K562 (cell line): Measurements from ENCODE around the gene TNNT2. TPM values are rescaled to one million over a fixed set of nuclear protein-coding genes. Genes with fewer than 3 reads are reported as not detected.

ENCODE experiments used
- ASH1L ChIP-seq: fragments of 450-650 bp; IDR thresholded peaks from 2 replicates; pipeline ENCODE4 v1.6.1; 2018; ENCODE audit warnings: borderline replicate concordance, mild to moderate bottlenecking, low read depth; ENCODE audit not compliant: partially characterized antibody
- CEBPG ChIP-seq, 3 experiments: fragments of 200-800 bp in 1 of 3; sonication (Bioruptor generic) in 1 of 3; sonication (generic) in 1 of 3; formaldehyde crosslinking in 1 of 3; IDR thresholded peaks in 2 of 3; conservative IDR thresholded peaks in 1 of 3; 2 replicates each; pipeline versions ENCODE4 v1.6.1 to v1.8.0; 2016 to 2022; ENCODE audit warnings: missing compliant biosample characterization in 2 of 3, missing genetic modification characterization in 2 of 3, mild to moderate bottlenecking in 1 of 3, missing genetic modification reagents in 1 of 3
- EZH2 ChIP-seq: IDR thresholded peaks from 2 replicates; pipeline ENCODE4 v1.6.1; 2012; ENCODE audit warnings: low read depth, mild to moderate bottlenecking, inconsistent platforms, low read length, borderline replicate concordance
- HDAC1 ChIP-seq, 2 experiments: fragments of 450-650 bp; IDR thresholded peaks; 2 replicates each; pipeline ENCODE4 v1.6.1; 2016 to 2017; ENCODE audit warnings: inconsistent platforms in 1 of 2, mild to moderate bottlenecking in 1 of 2, moderate library complexity in 1 of 2
- MCM5 ChIP-seq: fragments of 450-650 bp; IDR thresholded peaks from 2 replicates; pipeline ENCODE4 v1.6.1; 2016; ENCODE audit warnings: low read depth
- NCOA1 ChIP-seq: fragments of 450-650 bp; IDR thresholded peaks from 2 replicates; pipeline ENCODE4 v1.6.1; 2016; ENCODE audit warnings: low read depth
- PATZ1 ChIP-seq: fragments of 250-450 bp; sonication (Bioruptor Pico); IDR thresholded peaks from 2 replicates; pipeline ENCODE4 v1.5.0; 2020; ENCODE audit warnings: mild to moderate bottlenecking, borderline replicate concordance
- SOX6 ChIP-seq: fragments of 450-650 bp; IDR thresholded peaks from 2 replicates; pipeline ENCODE4 v1.6.1; 2014; ENCODE audit warnings: mild to moderate bottlenecking
- ZEB2 ChIP-seq: fragments of 450-650 bp; IDR thresholded peaks from 2 replicates; pipeline ENCODE4 v1.6.1; 2016
- polyA plus RNA-seq, 8 experiments: library from polyadenylated mRNA; depleted of rRNA in 4 of 8; stranded (reverse) in 5 of 8; unstranded in 3 of 8; fragments of >200 nt; fragmentation: Nextera tagmentation in 2 of 8; fragmentation: Illumina TruSeq in 1 of 8; extraction: Ambion mirVana in 2 of 8; extraction: Trizol in 1 of 8; gene quantifications; 2 replicates each; pipeline versions ENCODE4 v1.2.1 to v1.2.3, GENCODE V29; 2011 to 2014; ENCODE audit warnings: inconsistent platforms in 1 of 8, missing spikeins in 1 of 8
- total RNA-seq, 7 experiments: library from RNA; depleted of rRNA in 6 of 7; stranded (reverse); fragments of >200 nt in 6 of 7; fragmentation: Illumina TruSeq in 2 of 7; extraction: Trizol in 2 of 7; gene quantifications; 2 replicates each; pipeline versions ENCODE4 v1.2.1 to v1.2.3, GENCODE V29; 2011 to 2021; ENCODE audit warnings: low replicate concordance in 1 of 7
- TF ChIP-seq, protein P1 (sequence below): fragments of 250-450 bp; sonication (Bioruptor Pico); IDR thresholded peaks from 2 replicates; pipeline ENCODE4 v1.4.0; 2020; ENCODE audit warnings: mild to moderate bottlenecking, moderate library complexity, borderline replicate concordance
- TF ChIP-seq, protein P2 (sequence below): sonication (generic); formaldehyde crosslinking; IDR thresholded peaks from 2 replicates; pipeline ENCODE4 v1.8.0; 2023; ENCODE audit warnings: mild to moderate bottlenecking, missing genetic modification reagents

The TNNT2 gene
- total and polyA plus RNA-seq, 9 of the 15 experiments (the other 6 are each of a cell fraction or from before 2014, with no cell fraction given) = not detected

DNA sequence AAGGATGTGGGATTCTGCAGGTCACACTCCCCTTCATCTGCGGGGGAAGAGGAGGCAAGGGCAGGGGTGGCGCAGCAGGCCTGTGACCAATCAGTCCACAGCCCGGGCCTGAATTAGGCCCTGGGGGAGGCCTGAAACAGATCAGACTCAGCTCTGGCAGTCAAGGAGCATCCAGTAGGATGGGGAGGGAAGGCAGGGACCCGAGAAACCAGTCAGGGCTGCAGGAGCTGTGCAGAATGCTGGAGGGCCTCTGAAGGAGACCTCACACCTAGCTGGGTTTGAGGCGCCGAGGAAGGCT is 12.7 kb downstream of the TNNT2 start (continued):
- TF ChIP-seq PATZ1 (no peak), CEBPG (CRISPR knock-in tag; IDR thresholded peaks at IDR 0.05) (no peak), CEBPG (tag; conservative IDR thresholded peaks at IDR 0.05 in 1 of 2, IDR thresholded peaks at IDR 0.05 in 1 of 2) (no peak), NCOA1 (no peak), MCM5 (no peak), EZH2 (no peak), ZEB2 (no peak), SOX6 (no peak), ASH1L (no peak), HDAC1 (IDR thresholded peaks at IDR 0.05) (no peak)
- TF ChIP-seq, protein P1, sequence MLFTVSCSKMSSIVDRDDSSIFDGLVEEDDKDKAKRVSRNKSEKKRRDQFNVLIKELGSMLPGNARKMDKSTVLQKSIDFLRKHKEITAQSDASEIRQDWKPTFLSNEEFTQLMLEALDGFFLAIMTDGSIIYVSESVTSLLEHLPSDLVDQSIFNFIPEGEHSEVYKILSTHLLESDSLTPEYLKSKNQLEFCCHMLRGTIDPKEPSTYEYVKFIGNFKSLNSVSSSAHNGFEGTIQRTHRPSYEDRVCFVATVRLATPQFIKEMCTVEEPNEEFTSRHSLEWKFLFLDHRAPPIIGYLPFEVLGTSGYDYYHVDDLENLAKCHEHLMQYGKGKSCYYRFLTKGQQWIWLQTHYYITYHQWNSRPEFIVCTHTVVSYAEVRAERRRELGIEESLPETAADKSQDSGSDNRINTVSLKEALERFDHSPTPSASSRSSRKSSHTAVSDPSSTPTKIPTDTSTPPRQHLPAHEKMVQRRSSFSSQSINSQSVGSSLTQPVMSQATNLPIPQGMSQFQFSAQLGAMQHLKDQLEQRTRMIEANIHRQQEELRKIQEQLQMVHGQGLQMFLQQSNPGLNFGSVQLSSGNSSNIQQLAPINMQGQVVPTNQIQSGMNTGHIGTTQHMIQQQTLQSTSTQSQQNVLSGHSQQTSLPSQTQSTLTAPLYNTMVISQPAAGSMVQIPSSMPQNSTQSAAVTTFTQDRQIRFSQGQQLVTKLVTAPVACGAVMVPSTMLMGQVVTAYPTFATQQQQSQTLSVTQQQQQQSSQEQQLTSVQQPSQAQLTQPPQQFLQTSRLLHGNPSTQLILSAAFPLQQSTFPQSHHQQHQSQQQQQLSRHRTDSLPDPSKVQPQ (CRISPR knock-in tag) = no peak
- TF ChIP-seq, protein P2, sequence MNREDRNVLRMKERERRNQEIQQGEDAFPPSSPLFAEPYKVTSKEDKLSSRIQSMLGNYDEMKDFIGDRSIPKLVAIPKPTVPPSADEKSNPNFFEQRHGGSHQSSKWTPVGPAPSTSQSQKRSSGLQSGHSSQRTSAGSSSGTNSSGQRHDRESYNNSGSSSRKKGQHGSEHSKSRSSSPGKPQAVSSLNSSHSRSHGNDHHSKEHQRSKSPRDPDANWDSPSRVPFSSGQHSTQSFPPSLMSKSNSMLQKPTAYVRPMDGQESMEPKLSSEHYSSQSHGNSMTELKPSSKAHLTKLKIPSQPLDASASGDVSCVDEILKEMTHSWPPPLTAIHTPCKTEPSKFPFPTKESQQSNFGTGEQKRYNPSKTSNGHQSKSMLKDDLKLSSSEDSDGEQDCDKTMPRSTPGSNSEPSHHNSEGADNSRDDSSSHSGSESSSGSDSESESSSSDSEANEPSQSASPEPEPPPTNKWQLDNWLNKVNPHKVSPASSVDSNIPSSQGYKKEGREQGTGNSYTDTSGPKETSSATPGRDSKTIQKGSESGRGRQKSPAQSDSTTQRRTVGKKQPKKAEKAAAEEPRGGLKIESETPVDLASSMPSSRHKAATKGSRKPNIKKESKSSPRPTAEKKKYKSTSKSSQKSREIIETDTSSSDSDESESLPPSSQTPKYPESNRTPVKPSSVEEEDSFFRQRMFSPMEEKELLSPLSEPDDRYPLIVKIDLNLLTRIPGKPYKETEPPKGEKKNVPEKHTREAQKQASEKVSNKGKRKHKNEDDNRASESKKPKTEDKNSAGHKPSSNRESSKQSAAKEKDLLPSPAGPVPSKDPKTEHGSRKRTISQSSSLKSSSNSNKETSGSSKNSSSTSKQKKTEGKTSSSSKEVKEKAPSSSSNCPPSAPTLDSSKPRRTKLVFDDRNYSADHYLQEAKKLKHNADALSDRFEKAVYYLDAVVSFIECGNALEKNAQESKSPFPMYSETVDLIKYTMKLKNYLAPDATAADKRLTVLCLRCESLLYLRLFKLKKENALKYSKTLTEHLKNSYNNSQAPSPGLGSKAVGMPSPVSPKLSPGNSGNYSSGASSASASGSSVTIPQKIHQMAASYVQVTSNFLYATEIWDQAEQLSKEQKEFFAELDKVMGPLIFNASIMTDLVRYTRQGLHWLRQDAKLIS (CRISPR knock-in tag) = no peak
